ENCODE measurements around the gene CDKL4.
"Not testable (repeated sequence)": the region's sequence is repeated elsewhere in the genome, so short reads cannot be mapped to it uniquely, and the experiment has no call there.

The CDKL4 gene

DNA sequence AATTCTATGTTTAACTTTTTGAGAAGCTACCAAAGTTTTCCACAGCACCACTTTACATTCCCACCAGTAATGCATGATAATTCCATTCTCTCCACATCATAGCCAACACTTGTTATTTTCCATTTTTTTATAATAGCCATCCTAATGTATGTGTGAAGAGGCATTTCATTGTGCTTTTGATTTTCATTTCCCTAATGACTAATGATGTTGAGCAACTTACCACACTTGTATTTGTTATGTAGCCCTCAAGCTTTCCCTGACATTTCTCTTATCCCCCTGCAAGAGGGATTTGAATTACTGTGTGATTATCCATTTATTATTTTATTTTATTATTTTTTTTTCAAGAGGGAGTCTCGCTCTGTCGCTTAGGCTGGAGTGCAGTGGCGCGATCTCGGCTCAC, 99.4 kb downstream of the CDKL4 start:
- DNase-seq (ENCODE audit: low read depth, low spot score), result no peak

- no peak for DNase-seq (ENCODE audit: low read depth, low spot score)
Measured at GRCh38 chr2:39142904-39143605, 100.7 kb downstream of the CDKL4 start.

GRCh38 chr2:39141334-39142271, 102.2 kb downstream of the CDKL4 start:
- DNase-seq (ENCODE audit: low read depth, low spot score), result no peak

- DNase-seq (ENCODE audit: low read depth, low spot score), result not testable (repeated sequence)
Measured at GRCh38 chr2:39140948-39141333, 102.8 kb downstream of the CDKL4 start.

- no peak for DNase-seq (ENCODE audit: low read depth, low spot score)
Measured at GRCh38 chr2:39140322-39140847, 103.4 kb downstream of the CDKL4 start.

DNA sequence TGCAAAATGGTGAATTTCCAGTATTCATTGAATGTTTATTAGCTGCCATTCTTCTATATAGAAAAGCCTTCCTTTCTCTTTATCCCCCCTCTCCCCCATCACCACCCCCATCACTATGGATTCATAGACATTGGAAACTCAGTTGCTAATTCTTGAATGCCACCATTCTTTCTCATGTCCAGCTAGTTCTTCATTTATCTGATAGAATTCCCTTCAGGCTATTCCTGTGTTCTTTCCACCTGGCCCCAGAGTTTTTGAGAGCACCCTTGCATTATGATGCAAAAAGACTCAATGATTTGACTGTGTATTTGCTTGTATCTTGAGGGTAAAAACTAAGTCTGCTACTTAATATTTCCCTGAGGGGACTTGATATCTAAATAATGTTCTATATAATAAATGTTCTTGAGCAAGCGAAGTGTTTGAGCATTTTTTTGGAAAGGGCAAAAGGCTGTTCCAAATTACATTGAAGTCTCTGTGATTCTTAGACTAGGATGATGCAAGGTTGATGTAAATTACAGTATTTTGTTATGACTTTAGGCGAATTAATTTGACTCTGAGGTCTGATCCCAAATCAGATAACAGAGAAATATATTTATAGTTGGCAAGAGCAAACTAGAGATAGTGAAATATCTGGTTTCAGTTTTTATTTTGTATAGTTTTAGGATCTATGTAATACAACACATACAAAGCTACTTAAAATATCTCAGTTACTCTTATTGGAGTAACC, 104.1 kb downstream of the CDKL4 start:
- no peak for DNase-seq (ENCODE audit: low read depth, low spot score)

GRCh38 chr2:39138837-39139211, 104.9 kb downstream of the CDKL4 start:
- no peak for DNase-seq (ENCODE audit: low read depth, low spot score)

- not testable (repeated sequence) for DNase-seq (ENCODE audit: low read depth, low spot score)
Measured at GRCh38 chr2:39138187-39138836, 105.5 kb downstream of the CDKL4 start.

- DNase-seq (ENCODE audit: low read depth, low spot score), result no peak
Measured at GRCh38 chr2:39136799-39137198, 107.0 kb downstream of the CDKL4 start.

- no peak for DNase-seq (ENCODE audit: low read depth, low spot score)
Measured at GRCh38 chr2:39135690-39136259, 108.0 kb downstream of the CDKL4 start.

- no peak for DNase-seq (ENCODE audit: low read depth, low spot score)
Measured at GRCh38 chr2:39133215-39133851, 110.4 kb downstream of the CDKL4 start.

- DNase-seq (ENCODE audit: low read depth, low spot score), result no peak
Measured at GRCh38 chr2:39128919-39129391, 114.8 kb downstream of the CDKL4 start.

- DNase-seq (ENCODE audit: low read depth, low spot score), result no peak
Measured at GRCh38 chr2:39127973-39128372, 115.8 kb downstream of the CDKL4 start.

Data from brain pericyte (primary cell).